Lower leg skin (tissue), 4 donors: ENCODE measurements around the gene SNX11. TPM values are rescaled to one million over a fixed set of nuclear protein-coding genes. Genes with fewer than 3 reads are reported as not detected.

ENCODE experiments used
- DNase-seq, 2 donors: peaks; one replicate each; pipeline ENCODE4 v3.0.0-alpha.2; 2019; ENCODE audit warnings: low spot score in 2 of 2
- H3K4me3 ChIP-seq: fragments of 200-600 bp; sonication (generic); 2 replicates; pipeline ENCODE4 v1.5.1; 2017; ENCODE audit warnings: mild to moderate bottlenecking, low read depth; ENCODE audit not compliant: poor library complexity, severe bottlenecking
- POLR2A ChIP-seq, 2 donors: fragments of 450-650 bp; IDR thresholded peaks; one replicate each; pipeline ENCODE4 v1.6.1; 2016 to 2017; ENCODE audit warnings: antibody characterized with exemption in 2 of 2, mild to moderate bottlenecking in 1 of 2, moderate library complexity in 1 of 2
- WGBS, 2 donors: methylation state at CpG; one replicate each; pipeline ENCODE4 v1.1.5; 2018; 5-methylcytosine and 5-hydroxymethylcytosine counted together
- intact Hi-C: fragments of 100-400 bp; cut with DNase I; formaldehyde crosslinking; loops from one replicate; pipeline ENCODE4 v1.15.0; 2023; ENCODE audit warnings: low total_unique reads
- total RNA-seq, 4 donors: library from RNA; depleted of rRNA; stranded (reverse); fragments of >200 nt; gene quantifications; one replicate each; pipeline ENCODE4 v1.1.0, GENCODE V29; 2016
- TF ChIP-seq, protein P1 (sequence below), 3 donors: fragments of 450-650 bp; IDR thresholded peaks; one replicate each; pipeline ENCODE4 v1.5.1; 2016; ENCODE audit warnings: antibody characterized with exemption in 3 of 3, mild to moderate bottlenecking in 3 of 3, moderate library complexity in 2 of 3

Gene SNX11
- total RNA-seq, 4 donors from 2014 or later: 11.1 to 15.7 (median 13.0) TPM

DNA sequence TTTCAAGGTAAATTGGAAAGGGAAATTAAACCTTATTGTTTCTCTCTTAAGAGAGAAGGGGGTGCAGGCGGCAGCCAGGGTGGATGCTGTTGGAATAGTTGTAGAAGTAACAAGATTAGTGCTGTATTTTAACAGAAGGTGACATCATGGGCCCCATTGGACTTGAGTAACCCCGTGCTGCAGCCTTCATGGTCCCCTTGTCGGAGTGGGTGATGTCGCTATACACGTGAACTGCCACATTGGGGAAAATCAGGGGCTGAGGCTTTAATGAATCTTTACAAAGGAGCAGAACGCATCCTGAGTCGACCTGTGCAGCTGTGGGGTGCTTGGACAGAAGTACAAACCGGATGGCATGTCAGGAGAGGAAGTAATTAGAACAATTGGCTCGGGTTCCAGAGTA lies 3.2 kb downstream of the SNX11 start:
- intact Hi-C loops: no loop called here
- TF ChIP-seq POLR2A (IDR thresholded peaks at IDR 0.05): no peak
- TF ChIP-seq, protein P1, sequence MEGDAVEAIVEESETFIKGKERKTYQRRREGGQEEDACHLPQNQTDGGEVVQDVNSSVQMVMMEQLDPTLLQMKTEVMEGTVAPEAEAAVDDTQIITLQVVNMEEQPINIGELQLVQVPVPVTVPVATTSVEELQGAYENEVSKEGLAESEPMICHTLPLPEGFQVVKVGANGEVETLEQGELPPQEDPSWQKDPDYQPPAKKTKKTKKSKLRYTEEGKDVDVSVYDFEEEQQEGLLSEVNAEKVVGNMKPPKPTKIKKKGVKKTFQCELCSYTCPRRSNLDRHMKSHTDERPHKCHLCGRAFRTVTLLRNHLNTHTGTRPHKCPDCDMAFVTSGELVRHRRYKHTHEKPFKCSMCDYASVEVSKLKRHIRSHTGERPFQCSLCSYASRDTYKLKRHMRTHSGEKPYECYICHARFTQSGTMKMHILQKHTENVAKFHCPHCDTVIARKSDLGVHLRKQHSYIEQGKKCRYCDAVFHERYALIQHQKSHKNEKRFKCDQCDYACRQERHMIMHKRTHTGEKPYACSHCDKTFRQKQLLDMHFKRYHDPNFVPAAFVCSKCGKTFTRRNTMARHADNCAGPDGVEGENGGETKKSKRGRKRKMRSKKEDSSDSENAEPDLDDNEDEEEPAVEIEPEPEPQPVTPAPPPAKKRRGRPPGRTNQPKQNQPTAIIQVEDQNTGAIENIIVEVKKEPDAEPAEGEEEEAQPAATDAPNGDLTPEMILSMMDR (IDR thresholded peaks at IDR 0.05): no peak
- no peak for DNase-seq
- whole genome bisulfite sequencing, 2 donors: 80% methylated on average over 9 of the region's 9 CpGs
- H3K4me3 ChIP-seq: no peak overlapping the region

DNA sequence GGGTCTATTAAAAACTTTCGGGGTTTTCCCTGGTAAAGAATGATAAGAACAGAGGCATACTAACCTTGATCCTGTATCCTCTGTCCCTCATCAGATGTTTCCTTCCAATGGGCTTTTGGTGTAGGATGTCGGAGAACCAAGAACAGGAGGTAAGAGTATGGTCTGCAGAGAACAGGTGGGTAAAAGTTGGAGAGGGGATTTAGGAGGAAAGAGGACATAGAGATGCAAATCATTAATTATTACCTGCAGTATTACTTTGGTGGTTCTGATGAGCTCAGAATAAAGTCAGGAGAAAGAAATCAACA lies 4.3 kb downstream of the SNX11 start:
- no peak overlapping the region for H3K4me3 ChIP-seq
- no peak for TF ChIP-seq POLR2A (IDR thresholded peaks at IDR 0.05)
- TF ChIP-seq, protein P1 (IDR thresholded peaks at IDR 0.05): no peak
- no peak for DNase-seq
- 63 to 75% methylated on average over 2 of the region's 2 CpGs for WGBS, 2 donors
- intact Hi-C loops: no loop called here

DNA sequence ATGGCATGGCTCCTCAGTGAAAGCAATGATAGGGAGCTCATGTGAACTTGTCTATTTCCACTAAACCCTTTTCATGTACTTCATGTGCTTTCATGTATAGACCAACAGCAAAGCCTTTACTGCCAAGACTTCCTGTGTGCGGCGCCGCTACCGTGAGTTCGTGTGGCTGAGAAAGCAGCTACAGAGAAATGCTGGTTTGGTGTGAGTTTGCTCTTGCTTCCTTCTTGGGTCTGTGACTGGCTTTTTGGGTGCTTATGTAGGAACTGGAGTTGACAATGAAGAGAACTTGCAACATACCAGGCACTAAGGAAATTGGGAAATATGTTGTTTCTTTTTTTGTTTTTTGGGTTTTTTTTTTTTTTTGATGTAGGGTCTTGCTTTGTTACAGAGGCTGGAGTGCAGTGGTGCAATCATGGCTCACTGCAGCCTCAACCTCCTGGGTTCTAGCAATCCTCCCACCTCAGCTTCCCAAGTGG lies 5.7 kb downstream of the SNX11 start:
- no peak overlapping the region for H3K4me3 ChIP-seq
- WGBS, 2 donors: 88 to 92% methylated on average over 5 of the region's 5 CpGs
- intact Hi-C loops: no loop called here
- TF ChIP-seq POLR2A (IDR thresholded peaks at IDR 0.05): no peak
- TF ChIP-seq, protein P1 (IDR thresholded peaks at IDR 0.05): no peak
- DNase-seq: no peak

DNA sequence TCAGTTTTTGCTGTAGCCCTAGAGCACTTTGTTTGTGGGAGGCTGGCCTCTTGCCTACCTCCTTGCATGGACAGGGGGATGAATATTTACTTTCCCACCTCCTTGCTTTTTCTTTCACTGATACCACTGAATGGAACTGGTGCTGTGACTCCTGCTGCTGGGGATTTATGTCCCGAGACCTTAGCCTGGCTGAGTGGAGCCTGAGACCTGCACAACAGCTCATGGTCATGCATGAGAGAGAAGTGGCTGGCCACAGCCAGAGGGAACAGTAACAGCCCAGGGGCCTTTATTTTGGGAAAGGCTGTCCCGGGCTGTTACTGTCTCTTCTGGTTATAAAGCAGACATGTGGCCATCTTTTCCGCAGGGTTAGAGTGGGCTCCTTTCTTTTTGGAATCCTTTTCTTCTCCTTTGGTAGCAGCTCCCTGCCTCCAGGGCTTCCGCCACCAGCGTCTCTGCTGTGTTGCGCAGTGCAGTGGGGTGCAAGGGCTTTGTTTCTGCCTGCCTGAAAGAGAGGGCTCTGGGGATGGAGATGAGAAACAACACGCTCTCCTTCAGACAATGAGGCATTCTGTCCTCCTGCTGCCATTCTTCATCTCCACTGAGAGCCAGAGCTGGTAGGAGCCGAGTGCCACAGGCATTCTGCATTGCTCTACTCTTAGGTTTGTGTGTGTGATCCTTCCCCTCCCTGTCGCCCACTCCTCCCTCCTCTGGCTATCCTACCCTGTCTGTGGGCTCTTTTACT lies 14.5 kb downstream of the SNX11 start:
- TF ChIP-seq, protein P1 (IDR thresholded peaks at IDR 0.05): no peak
- TF ChIP-seq POLR2A (IDR thresholded peaks at IDR 0.05): no peak
- no peak overlapping the region for H3K4me3 ChIP-seq
- intact Hi-C loops: loop anchor here (10.0 kb wide), 1 partner anchor 97 kb away; no protein-coding TSS in a partner anchor
- WGBS, 2 donors: 76 to 77% methylated on average over 9 of the region's 9 CpGs
- DNase-seq: no peak

DNA sequence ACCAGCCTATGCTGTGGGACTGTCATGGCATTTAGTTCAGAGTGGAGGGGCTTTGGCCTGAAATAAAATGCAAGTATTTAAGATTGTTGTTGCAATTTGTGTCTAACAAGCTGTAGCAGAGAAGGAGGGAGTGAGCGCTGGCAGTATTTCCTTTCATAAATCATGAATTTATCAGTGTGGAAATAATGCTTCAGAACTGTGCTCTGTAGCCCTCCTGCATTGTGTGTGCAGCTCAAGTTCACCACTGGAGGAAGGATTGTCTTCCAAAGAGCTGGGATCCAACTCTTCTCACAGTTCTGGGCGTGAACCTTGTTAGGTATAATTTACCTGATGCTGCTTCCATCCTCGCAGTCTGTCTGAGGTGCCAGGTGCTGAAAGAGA lies 15.1 kb downstream of the SNX11 start:
- no peak for DNase-seq
- intact Hi-C loops: loop anchor here (10.0 kb wide), 1 partner anchor 98 kb away; no protein-coding TSS in a partner anchor

More for the DNA sequence above, 15.1 kb downstream of the SNX11 start:
- WGBS, 2 donors: 80 to 85% methylated on average over 3 of the region's 3 CpGs
- TF ChIP-seq, protein P1 (IDR thresholded peaks at IDR 0.05): no peak
- TF ChIP-seq POLR2A (IDR thresholded peaks at IDR 0.05): no peak
- H3K4me3 ChIP-seq: no peak overlapping the region
